ENCODE data around the gene MSANTD7. TPM values are rescaled to one million over a fixed set of nuclear protein-coding genes. Genes with fewer than 3 reads are reported as not detected.

The MSANTD7 gene
- total RNA-seq, 1 experiment from 2014 or later, result 23.1 TPM

DNA sequence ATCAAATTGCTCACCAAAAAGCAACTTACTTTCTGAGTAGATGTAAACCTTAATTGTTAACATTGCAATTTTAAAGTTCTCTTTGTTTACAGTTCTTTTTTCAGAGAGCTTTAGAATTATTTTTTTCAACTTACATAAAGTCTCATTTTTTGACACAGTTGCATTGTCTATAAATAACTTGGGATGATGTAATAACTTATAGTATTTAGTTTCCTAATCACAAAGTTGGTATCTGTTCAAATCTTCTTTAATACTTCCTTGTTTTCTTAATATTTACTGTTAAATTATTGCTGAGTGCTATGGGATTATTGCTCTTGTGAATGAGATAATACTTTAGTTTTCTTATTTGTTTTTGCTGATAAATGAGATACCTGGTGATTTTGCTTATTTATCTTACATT, 21.7 kb downstream of the MSANTD7 start:
- H2BK20ac ChIP-seq (ENCODE audit: low read depth, low read length, poor library complexity, severe bottlenecking), result no peak overlapping the region
- no peaks in the 10 kb centered on the region for H3K4me1 ChIP-seq (ENCODE audit: insufficient read depth, low read length)
- H2BK5ac ChIP-seq (ENCODE audit: insufficient read length, low read length), result no peak overlapping the region
- H4K5ac ChIP-seq (ENCODE audit: insufficient read length, low read depth, low read length), result no peak overlapping the region
- no peak overlapping the region for H3K9ac ChIP-seq (ENCODE audit: extremely low read depth, insufficient read length, low read length)
- H3K27ac Mint-ChIP-seq, result no peak overlapping the region
- no peak overlapping the region for H2BK120ac ChIP-seq (ENCODE audit: low read depth, low read length, poor library complexity, severe bottlenecking)
- no peak overlapping the region for H2AFZ ChIP-seq (ENCODE audit: low read length)
- H3K4me2 ChIP-seq (ENCODE audit: insufficient read depth, insufficient read length, low read length), result no peak overlapping the region
- H3K27me3 ChIP-seq (ENCODE audit: insufficient read depth, low read length), result no peaks in the 10 kb centered on the region
- H3K14ac ChIP-seq (ENCODE audit: insufficient read depth, low read length), result no peak overlapping the region
- H3T11ph ChIP-seq (ENCODE audit: low read length), result no peak overlapping the region
- H3K27me3 Mint-ChIP-seq (ENCODE audit: low read depth), result no peaks in the 10 kb centered on the region
- H3K4me3 Mint-ChIP-seq, result no peak overlapping the region
- H3K9me3 ChIP-seq (ENCODE audit: control insufficient read depth, low read depth, low read length), result no peaks in the 10 kb centered on the region
- TF ChIP-seq, protein P1, sequence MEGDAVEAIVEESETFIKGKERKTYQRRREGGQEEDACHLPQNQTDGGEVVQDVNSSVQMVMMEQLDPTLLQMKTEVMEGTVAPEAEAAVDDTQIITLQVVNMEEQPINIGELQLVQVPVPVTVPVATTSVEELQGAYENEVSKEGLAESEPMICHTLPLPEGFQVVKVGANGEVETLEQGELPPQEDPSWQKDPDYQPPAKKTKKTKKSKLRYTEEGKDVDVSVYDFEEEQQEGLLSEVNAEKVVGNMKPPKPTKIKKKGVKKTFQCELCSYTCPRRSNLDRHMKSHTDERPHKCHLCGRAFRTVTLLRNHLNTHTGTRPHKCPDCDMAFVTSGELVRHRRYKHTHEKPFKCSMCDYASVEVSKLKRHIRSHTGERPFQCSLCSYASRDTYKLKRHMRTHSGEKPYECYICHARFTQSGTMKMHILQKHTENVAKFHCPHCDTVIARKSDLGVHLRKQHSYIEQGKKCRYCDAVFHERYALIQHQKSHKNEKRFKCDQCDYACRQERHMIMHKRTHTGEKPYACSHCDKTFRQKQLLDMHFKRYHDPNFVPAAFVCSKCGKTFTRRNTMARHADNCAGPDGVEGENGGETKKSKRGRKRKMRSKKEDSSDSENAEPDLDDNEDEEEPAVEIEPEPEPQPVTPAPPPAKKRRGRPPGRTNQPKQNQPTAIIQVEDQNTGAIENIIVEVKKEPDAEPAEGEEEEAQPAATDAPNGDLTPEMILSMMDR (conservative IDR thresholded peaks at IDR 0.05), result no peak
- H3K79me1 ChIP-seq (ENCODE audit: insufficient read depth, low read depth, low read length, poor library complexity, severe bottlenecking), result no peaks in the 10 kb centered on the region
- no peak overlapping the region for H2AK5ac ChIP-seq (ENCODE audit: insufficient read length, low read length)
- no peak overlapping the region for H2BK15ac ChIP-seq (ENCODE audit: low read depth, low read length)
- no peak overlapping the region for H3K18ac ChIP-seq (ENCODE audit: insufficient read length, low read depth, low read length)
- no peak for DNase-seq
- no peaks in the 10 kb centered on the region for H4K20me1 ChIP-seq (ENCODE audit: control insufficient read depth, insufficient read depth, insufficient read length)
- H3K36me3 Mint-ChIP-seq (ENCODE audit: insufficient read depth in 1 of 3, low read depth in 3 of 3), result peaks cover 14 to 55% (median 15%) of the 10 kb centered on the region in 3 experiments
- H3K4me1 Mint-ChIP-seq, result no peaks in the 10 kb centered on the region
- no peaks in the 10 kb centered on the region for H3K79me2 ChIP-seq (ENCODE audit: insufficient read depth, low read length)
- no peak overlapping the region for H3K56ac ChIP-seq (ENCODE audit: insufficient read length, low read depth, low read length)
- no peak overlapping the region for H4K91ac ChIP-seq (ENCODE audit: insufficient read length, low read depth, low read length)
- H3K23ac ChIP-seq (ENCODE audit: insufficient read length, low read depth, low read length), result no peak overlapping the region
- H3K27ac ChIP-seq (ENCODE audit: insufficient read length, low read depth, low read length), result no peak overlapping the region
- no peak overlapping the region for H2BK12ac ChIP-seq (ENCODE audit: insufficient read length, low read depth, low read length)
- no peak overlapping the region for H4K8ac ChIP-seq (replicated peaks; ENCODE audit: insufficient read length, low read depth, low read length)
- no peaks in the 10 kb centered on the region for H3K9me3 Mint-ChIP-seq
- no peak overlapping the region for H3K4ac ChIP-seq (ENCODE audit: low read depth, low read length)
- no peaks in the 10 kb centered on the region for H3K23me2 ChIP-seq (ENCODE audit: insufficient read length, low read depth, low read length, poor library complexity, severe bottlenecking)
